KMS-11 (cell line): ENCODE data around the gene EHD2.

Experiments
- H2AFZ ChIP-seq: fragments of 200-600 bp; sonication (generic); 2 replicates; pipeline ENCODE4 v1.6.1; 2016; ENCODE audit warnings: antibody characterized with exemption, mixed run types, low read depth
- H3K27ac ChIP-seq: fragments of 200-600 bp; sonication (generic); 2 replicates; pipeline ENCODE4 v1.6.1; 2016; ENCODE audit warnings: mild to moderate bottlenecking, mixed run types
- H3K27me3 ChIP-seq: fragments of 200-600 bp; sonication (generic); 2 replicates; pipeline ENCODE4 v1.6.1; 2017; ENCODE audit warnings: mild to moderate bottlenecking, low read depth, mixed run types, moderate library complexity; ENCODE audit not compliant: insufficient read depth
- H3K36me3 ChIP-seq: fragments of 200-600 bp; sonication (generic); 2 replicates; pipeline ENCODE4 v1.6.1; 2017; ENCODE audit warnings: mild to moderate bottlenecking, mixed run types; ENCODE audit not compliant: insufficient read depth
- H3K4me1 ChIP-seq: fragments of 200-600 bp; sonication (generic); 2 replicates; pipeline ENCODE4 v1.6.1; 2016; ENCODE audit warnings: mild to moderate bottlenecking, low read depth, mixed run types; ENCODE audit not compliant: poor library complexity, severe bottlenecking
- H3K4me2 ChIP-seq: fragments of 200-600 bp; sonication (generic); 2 replicates; pipeline ENCODE4 v1.7.0; 2016; ENCODE audit warnings: mild to moderate bottlenecking, mixed run types
- H3K4me3 ChIP-seq: fragments of 200-600 bp; sonication (generic); IDR thresholded peaks from 2 replicates; pipeline ENCODE4 v1.6.1; 2017; ENCODE audit warnings: low read depth, low read length, mixed read lengths; ENCODE audit not compliant: insufficient read depth
- H3K79me2 ChIP-seq: fragments of 200-600 bp; sonication (generic); 2 replicates; pipeline ENCODE4 v1.6.1; 2016; ENCODE audit warnings: low read depth, mixed run types; ENCODE audit not compliant: insufficient read depth
- H3K9ac ChIP-seq: fragments of 200-600 bp; sonication (generic); 2 replicates; pipeline ENCODE4 v1.6.1; 2016; ENCODE audit warnings: mild to moderate bottlenecking, mixed run types
- H4K20me1 ChIP-seq: fragments of 200-600 bp; sonication (generic); 2 replicates; pipeline ENCODE4 v1.6.1; 2016; ENCODE audit warnings: mild to moderate bottlenecking, mixed run types; ENCODE audit not compliant: insufficient read depth
- CTCF ChIP-seq: fragments of 200-600 bp; sonication (generic); conservative IDR thresholded peaks from 2 replicates; pipeline ENCODE4 v1.6.1; 2017; ENCODE audit warnings: low read depth, mild to moderate bottlenecking, antibody characterized with exemption, low read length, moderate library complexity, mixed read lengths

The EHD2 gene

GRCh38 chr19:47755762-47756626 lies 42.8 kb downstream of the EHD2 start:
- H4K20me1 ChIP-seq: no peaks in the 10 kb centered on the region
- no peaks in the 10 kb centered on the region for H3K27me3 ChIP-seq
- no peak overlapping the region for H3K4me3 ChIP-seq
- no peaks in the 10 kb centered on the region for H3K4me1 ChIP-seq
- no peak overlapping the region for H3K27ac ChIP-seq
- H3K4me2 ChIP-seq: no peak overlapping the region
- H3K9ac ChIP-seq: no peak overlapping the region
- no peak for TF ChIP-seq CTCF
- H3K36me3 ChIP-seq: peaks cover 17% of the 10 kb centered on the region; the same call in 1 of the 2 replicates
- H2AFZ ChIP-seq: no peak overlapping the region
- H3K79me2 ChIP-seq: no peaks in the 10 kb centered on the region

- H3K4me1 ChIP-seq: no peaks in the 10 kb centered on the region
- no peak overlapping the region for H3K27ac ChIP-seq
- H3K9ac ChIP-seq: no peak overlapping the region
- H3K4me3 ChIP-seq: no peak overlapping the region
- no peaks in the 10 kb centered on the region for H4K20me1 ChIP-seq
- no peak for TF ChIP-seq CTCF
- H3K4me2 ChIP-seq: no peak overlapping the region
- H3K36me3 ChIP-seq: peaks cover 17% of the 10 kb centered on the region; the same call in 1 of the 2 replicates
- no peaks in the 10 kb centered on the region for H3K27me3 ChIP-seq
- H3K79me2 ChIP-seq: no peaks in the 10 kb centered on the region
- no peak overlapping the region for H2AFZ ChIP-seq
Observed at GRCh38 chr19:47756627-47756929, 43.4 kb downstream of the EHD2 start.

GRCh38 chr19:47756953-47757608 lies 43.9 kb downstream of the EHD2 start:
- Histone ChIP-seq H3K4me2 (no peak overlapping the region), H3K36me3 (peaks cover 15% of the 10 kb centered on the region; the same call in 1 of the 2 replicates), H3K79me2 (no peaks in the 10 kb centered on the region), H2AFZ (no peak overlapping the region), H3K4me3 (no peak overlapping the region), H3K27me3 (no peaks in the 10 kb centered on the region), H3K4me1 (no peaks in the 10 kb centered on the region), H3K9ac (no peak overlapping the region), H4K20me1 (no peaks in the 10 kb centered on the region), H3K27ac (no peak overlapping the region)
- TF ChIP-seq CTCF: no peak

GRCh38 chr19:47757617-47758442 lies 44.6 kb downstream of the EHD2 start:
- Histone ChIP-seq H2AFZ (no peak overlapping the region), H3K36me3 (peaks cover 10% of the 10 kb centered on the region; the same call in 1 of the 2 replicates), H3K4me2 (no peak overlapping the region), H3K27ac (no peak overlapping the region), H3K4me1 (no peaks in the 10 kb centered on the region), H3K79me2 (no peaks in the 10 kb centered on the region), H3K4me3 (no peak overlapping the region), H4K20me1 (no peaks in the 10 kb centered on the region), H3K27me3 (no peaks in the 10 kb centered on the region), H3K9ac (no peak overlapping the region)
- no peak for TF ChIP-seq CTCF
